Parathyroid adenoma (tissue), 2 donors: Measurements from ENCODE around the gene CFAP299.

ENCODE experiments used
- H2AFZ ChIP-seq: fragments of 300-600 bp; sonication (generic); one replicate; pipeline ENCODE4 v1.7.0; 2017; ENCODE audit warnings: antibody characterized with exemption, mild to moderate bottlenecking
- H3K27ac ChIP-seq: fragments of 300-600 bp; sonication (generic); one replicate; pipeline ENCODE4 v1.7.0; 2017
- H3K27me3 ChIP-seq: fragments of 300-600 bp; sonication (generic); one replicate; pipeline ENCODE4 v1.7.0; 2017; ENCODE audit warnings: low read length; ENCODE audit not compliant: control insufficient read depth, insufficient read depth
- H3K36me3 ChIP-seq: fragments of 300-600 bp; sonication (generic); one replicate; pipeline ENCODE4 v1.7.0; 2017; ENCODE audit warnings: low read length; ENCODE audit not compliant: control insufficient read depth, insufficient read depth
- H3K4me1 ChIP-seq: fragments of 300-600 bp; sonication (generic); one replicate; pipeline ENCODE4 v1.7.0; 2017; ENCODE audit warnings: control low read depth
- H3K4me2 ChIP-seq: fragments of 300-600 bp; sonication (generic); one replicate; pipeline ENCODE4 v1.7.0; 2017; ENCODE audit warnings: low read length
- H3K4me3 ChIP-seq: fragments of 300-600 bp; sonication (generic); one replicate; pipeline ENCODE4 v1.7.0; 2017; ENCODE audit warnings: low read depth, low read length
- H3K79me2 ChIP-seq: fragments of 300-600 bp; sonication (generic); one replicate; pipeline ENCODE4 v1.7.0; 2017; ENCODE audit warnings: control low read depth
- H3K9ac ChIP-seq: fragments of 300-600 bp; sonication (generic); one replicate; pipeline ENCODE4 v1.7.0; 2017; ENCODE audit warnings: mild to moderate bottlenecking
- H3K9me3 ChIP-seq: fragments of 300-600 bp; sonication (generic); one replicate; pipeline ENCODE4 v1.7.0; 2017; ENCODE audit warnings: low read length; ENCODE audit not compliant: control insufficient read depth
- TF ChIP-seq, protein P1 (sequence below): fragments of 300-600 bp; sonication (generic); IDR thresholded peaks from one replicate; pipeline ENCODE4 v1.7.0; 2017; ENCODE audit warnings: antibody characterized with exemption, mild to moderate bottlenecking
- donor health status: primary hyperparathyroidism.

The CFAP299 gene

GRCh38 chr4:80852061-80852460, 516.5 kb downstream of the CFAP299 start:
- Histone ChIP-seq H3K27me3 (no peaks in the 10 kb centered on the region), H3K4me1 (no peaks in the 10 kb centered on the region), H2AFZ (no peak overlapping the region), H3K27ac (no peak overlapping the region), H3K79me2 (no peaks in the 10 kb centered on the region), H3K4me2 (no peak overlapping the region), H3K9ac (no peak overlapping the region), H3K36me3 (no peaks in the 10 kb centered on the region), H3K4me3 (no peak overlapping the region), H3K9me3 (no peaks in the 10 kb centered on the region)
- TF ChIP-seq, protein P1, sequence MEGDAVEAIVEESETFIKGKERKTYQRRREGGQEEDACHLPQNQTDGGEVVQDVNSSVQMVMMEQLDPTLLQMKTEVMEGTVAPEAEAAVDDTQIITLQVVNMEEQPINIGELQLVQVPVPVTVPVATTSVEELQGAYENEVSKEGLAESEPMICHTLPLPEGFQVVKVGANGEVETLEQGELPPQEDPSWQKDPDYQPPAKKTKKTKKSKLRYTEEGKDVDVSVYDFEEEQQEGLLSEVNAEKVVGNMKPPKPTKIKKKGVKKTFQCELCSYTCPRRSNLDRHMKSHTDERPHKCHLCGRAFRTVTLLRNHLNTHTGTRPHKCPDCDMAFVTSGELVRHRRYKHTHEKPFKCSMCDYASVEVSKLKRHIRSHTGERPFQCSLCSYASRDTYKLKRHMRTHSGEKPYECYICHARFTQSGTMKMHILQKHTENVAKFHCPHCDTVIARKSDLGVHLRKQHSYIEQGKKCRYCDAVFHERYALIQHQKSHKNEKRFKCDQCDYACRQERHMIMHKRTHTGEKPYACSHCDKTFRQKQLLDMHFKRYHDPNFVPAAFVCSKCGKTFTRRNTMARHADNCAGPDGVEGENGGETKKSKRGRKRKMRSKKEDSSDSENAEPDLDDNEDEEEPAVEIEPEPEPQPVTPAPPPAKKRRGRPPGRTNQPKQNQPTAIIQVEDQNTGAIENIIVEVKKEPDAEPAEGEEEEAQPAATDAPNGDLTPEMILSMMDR, result no peak

- Histone ChIP-seq H3K36me3 (no peaks in the 10 kb centered on the region), H3K4me1 (no peaks in the 10 kb centered on the region), H3K4me2 (no peak overlapping the region), H3K9ac (no peak overlapping the region), H3K4me3 (no peak overlapping the region), H3K9me3 (no peaks in the 10 kb centered on the region), H3K79me2 (no peaks in the 10 kb centered on the region), H2AFZ (no peak overlapping the region), H3K27ac (no peak overlapping the region), H3K27me3 (no peaks in the 10 kb centered on the region)
- TF ChIP-seq, protein P1, result no peak
These were observed 538.0 kb downstream of the CFAP299 start for GRCh38 chr4:80873571-80873970.

DNA sequence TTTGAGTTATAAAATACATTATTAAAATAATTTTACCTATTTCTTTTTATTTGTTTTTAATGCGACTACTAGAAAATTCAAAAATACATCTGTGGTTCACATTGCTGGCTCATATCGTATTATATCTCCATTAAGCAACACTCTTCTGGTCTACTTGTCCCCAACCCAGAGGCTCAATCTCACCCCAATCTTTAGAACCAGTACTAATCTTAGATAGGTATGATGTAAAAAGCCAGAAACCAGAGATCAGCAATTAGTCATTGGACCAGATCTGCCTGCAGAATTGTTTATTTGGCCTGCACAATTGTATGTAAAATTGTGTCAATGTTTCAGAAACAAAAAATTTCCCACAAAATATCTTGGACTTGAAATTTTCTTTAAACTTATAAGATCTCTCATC, 539.4 kb downstream of the CFAP299 start:
- Histone ChIP-seq H3K36me3 (no peaks in the 10 kb centered on the region), H3K4me3 (no peak overlapping the region), H3K4me1 (no peaks in the 10 kb centered on the region), H3K27ac (no peak overlapping the region), H3K27me3 (no peaks in the 10 kb centered on the region), H3K9ac (no peak overlapping the region), H3K4me2 (no peak overlapping the region), H3K79me2 (no peaks in the 10 kb centered on the region), H3K9me3 (no peaks in the 10 kb centered on the region), H2AFZ (no peak overlapping the region)
- TF ChIP-seq, protein P1, result no peak

DNA sequence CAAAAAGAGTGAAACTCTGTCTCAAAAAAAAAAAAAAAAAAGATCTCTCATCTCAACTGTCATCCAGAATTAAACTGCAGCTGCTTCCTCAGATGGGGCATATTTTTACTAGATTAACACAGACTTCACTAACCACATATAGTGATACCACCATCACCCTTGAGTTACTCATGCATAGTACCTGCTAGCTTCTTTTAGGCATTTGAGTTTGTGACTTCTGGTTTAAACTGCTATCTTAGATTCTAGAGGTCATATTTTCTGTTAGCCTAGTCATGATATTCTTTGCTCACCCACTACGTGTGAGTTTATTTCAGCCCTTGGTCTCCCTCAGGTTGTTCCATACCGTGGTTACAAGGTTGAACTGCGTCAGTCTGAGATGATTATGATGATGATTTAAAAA, 540.1 kb downstream of the CFAP299 start:
- Histone ChIP-seq H3K79me2 (no peaks in the 10 kb centered on the region), H3K9ac (no peak overlapping the region), H3K27ac (no peak overlapping the region), H3K4me3 (no peak overlapping the region), H3K9me3 (no peaks in the 10 kb centered on the region), H3K4me2 (no peak overlapping the region), H3K27me3 (no peaks in the 10 kb centered on the region), H2AFZ (no peak overlapping the region), H3K4me1 (no peaks in the 10 kb centered on the region), H3K36me3 (no peaks in the 10 kb centered on the region)
- TF ChIP-seq, protein P1, result no peak

DNA sequence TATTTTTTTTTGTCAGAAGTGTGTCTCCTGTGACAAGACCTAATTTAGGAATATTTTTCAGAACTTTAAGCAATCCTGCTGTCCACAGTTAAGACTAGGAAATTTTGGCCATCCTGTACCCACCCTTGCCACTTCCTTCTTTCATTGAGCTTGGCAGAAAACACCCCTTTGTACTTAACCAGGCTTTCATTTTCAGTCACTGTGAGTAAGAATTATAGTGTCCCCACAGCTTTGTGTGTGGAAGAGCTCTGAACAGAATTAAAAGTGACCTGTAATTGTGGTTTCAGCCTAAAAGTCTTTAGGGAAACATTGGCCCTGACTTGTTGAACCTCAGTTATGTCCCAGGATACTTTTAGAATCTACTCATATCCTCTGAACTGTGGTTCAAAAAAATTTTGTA, 541.3 kb downstream of the CFAP299 start:
- Histone ChIP-seq H3K27me3 (no peaks in the 10 kb centered on the region), H3K9ac (no peak overlapping the region), H3K9me3 (no peaks in the 10 kb centered on the region), H3K27ac (no peak overlapping the region), H3K36me3 (no peaks in the 10 kb centered on the region), H3K79me2 (no peaks in the 10 kb centered on the region), H3K4me3 (no peak overlapping the region), H3K4me1 (no peaks in the 10 kb centered on the region), H2AFZ (no peak overlapping the region), H3K4me2 (no peak overlapping the region)
- TF ChIP-seq, protein P1, result no peak
